K562 (cell line): Measurements from ENCODE around the gene SYNPO. TPM values are rescaled to one million over a fixed set of nuclear protein-coding genes. Genes with fewer than 3 reads are reported as not detected.
A peak's percentile ranks its signal among the peaks of the same experiment; 100 is the strongest.

ENCODE experiments used
- ATAC-seq: fragments of 200-7000 bp; cut with Tn5 transposase; 3 replicates; pipeline ENCODE4 v1.9.1; 2020; ENCODE audit warnings: moderate library complexity
- BruUV-seq: library from RNA; stranded (reverse); fragments of 400-500 nt; replicated peaks from 2 replicates; lab custom pipeline; 2021; lab: Mats Ljungman, UMichigan
- CTCF ChIA-PET: fragments of 300-600 bp; formaldehyde crosslinking; extraction: SDS; loops from one replicate; lab custom pipeline; 2021; ENCODE audit warnings: low intra/inter-chr PET ratio; lab: Yijun Ruan, JAX
- POLR2A ChIA-PET: fragments of 300-600, 350-650 bp; sonication (Branson Sonifier 250); formaldehyde crosslinking; extraction: SDS; loops from one replicate; lab custom pipeline; 2021; ENCODE audit warnings: antibody characterized with exemption, inconsistent platforms; lab: Yijun Ruan, JAX
- DNase-seq, 4 experiments: peaks; one replicate each; pipeline versions ENCODE4 v3.0.0 to v3.0.0-alpha.2; 2011 to 2018; ENCODE audit warnings: low spot score in 3 of 4, mixed read lengths in 3 of 4; ENCODE audit errors: extremely low read depth in 1 of 4
- FAIRE-seq: peaks from 2 replicates; lab custom pipeline; 2011; peaks lifted over from hg19 to GRCh38; lab: Jason Lieb, UNC
- H2AFZ ChIP-seq: 2 replicates; pipeline ENCODE4 v1.6.0; 2011; ENCODE audit warnings: low read depth, low read length, control low read depth, inconsistent platforms
- H3K27ac ChIP-seq: fragments of 200-600 bp; 3 replicates; pipeline ENCODE4 v1.8.0; 2011; ENCODE audit warnings: low read depth, mild to moderate bottlenecking, control low read depth, inconsistent platforms, low read length, moderate library complexity, mixed read lengths; ENCODE audit errors: extremely low read depth
- H3K27me3 ChIP-seq, 2 experiments: fragments of 300-600 bp in 1 of 2; 2 replicates in 1 of 2; 3 replicates in 1 of 2; pipeline versions ENCODE4 v1.6.0 to v1.8.0; 2011; ENCODE audit warnings: inconsistent platforms in 2 of 2, low read length in 2 of 2, mild to moderate bottlenecking in 1 of 2, mixed read lengths in 1 of 2, moderate library complexity in 1 of 2; ENCODE audit not compliant: control insufficient read depth in 2 of 2, insufficient read depth in 2 of 2
- H3K36me3 ChIP-seq: fragments of 300-600 bp; 3 replicates; pipeline ENCODE4 v1.8.0; 2011; ENCODE audit warnings: mild to moderate bottlenecking, low read length, inconsistent platforms; ENCODE audit not compliant: control insufficient read depth, insufficient read depth
- H3K4me1 ChIP-seq, 2 experiments: fragments of 200-600 bp in 1 of 2; replicated peaks in 1 of 2; 2 replicates in 1 of 2; 3 replicates in 1 of 2; pipeline versions ENCODE4 v1.5.1 to v1.8.0; 2011; ENCODE audit warnings: inconsistent platforms in 2 of 2, low read length in 2 of 2, mild to moderate bottlenecking in 1 of 2, mixed read lengths in 1 of 2, moderate library complexity in 1 of 2; ENCODE audit not compliant: control insufficient read depth in 2 of 2, insufficient read depth in 2 of 2
- H3K4me2 ChIP-seq: 2 replicates; pipeline ENCODE4 v1.6.1; 2011; ENCODE audit warnings: low read length, control low read depth, inconsistent platforms, mixed read lengths; ENCODE audit not compliant: insufficient read depth
- H3K4me3 ChIP-seq: fragments of 200-600 bp; sonication (generic), shearing (Covaris generic); 2 replicates; pipeline ENCODE4 v1.5.1; 2016; ENCODE audit warnings: control low read depth, inconsistent platforms
- H3K79me2 ChIP-seq: fragments of 200-600 bp; 3 replicates; pipeline ENCODE4 v1.8.0; 2011; ENCODE audit warnings: low read length, inconsistent platforms; ENCODE audit not compliant: control insufficient read depth, insufficient read depth
- H3K9ac ChIP-seq, 2 experiments: 2 replicates each; pipeline versions ENCODE4 v1.6.0 to v1.6.1; 2011; ENCODE audit warnings: low read depth in 2 of 2, low read length in 2 of 2, control low read depth in 1 of 2, inconsistent platforms in 1 of 2, mild to moderate bottlenecking in 1 of 2, mixed read lengths in 1 of 2; ENCODE audit not compliant: insufficient read depth in 1 of 2
- H3K9me1 ChIP-seq: one replicate; pipeline ENCODE4 v1.6.0; 2011; ENCODE audit warnings: inconsistent platforms, mild to moderate bottlenecking, low read length, moderate library complexity; ENCODE audit not compliant: control insufficient read depth, insufficient read depth
- H3K9me3 ChIP-seq: replicated peaks from 2 replicates; pipeline ENCODE4 v1.5.1; 2011; ENCODE audit warnings: low read depth, low read length, inconsistent platforms; ENCODE audit not compliant: control insufficient read depth, insufficient read depth
- H4K20me1 ChIP-seq: replicated peaks from 2 replicates; pipeline ENCODE4 v1.6.1; 2011; ENCODE audit warnings: low read length, inconsistent platforms, mixed read lengths; ENCODE audit not compliant: control insufficient read depth, insufficient read depth
- CHD1 ChIP-seq: fragments of 200-600 bp; sonication (generic); IDR thresholded peaks from one replicate; pipeline ENCODE4 v1.6.1; 2012; ENCODE audit warnings: mild to moderate bottlenecking, moderate library complexity, low read length, inconsistent platforms
- XRCC4 ChIP-seq: IDR thresholded peaks from one replicate; pipeline ENCODE4 v1.6.1; 2011; ENCODE audit not compliant: insufficient read depth, insufficient read length; ENCODE audit errors: extremely low read depth
- ZFX ChIP-seq: sonication (generic); formaldehyde crosslinking; IDR thresholded peaks from 2 replicates; pipeline ENCODE4 v1.8.0; 2022; ENCODE audit warnings: mild to moderate bottlenecking, missing genetic modification reagents, moderate library complexity
- WGBS: fragments of 100-300 bp; shearing (Covaris generic); methylation state at CpG from one replicate; pipeline ENCODE4 v1.1.6; 2016; ENCODE audit warnings: low coverage, mixed read lengths; ENCODE audit not compliant: insufficient coverage; ENCODE audit errors: missing lambda C conversion rate; 5-methylcytosine and 5-hydroxymethylcytosine counted together
- in situ Hi-C: fragments of 300-500 bp; cut with MboI; formaldehyde crosslinking; loops from 4 replicates; pipeline ENCODE4 v1.15.0; 2018; ENCODE audit warnings: inconsistent platforms, mixed read lengths
- intact Hi-C: fragments of 100-400 bp; cut with micrococcal nuclease; formaldehyde crosslinking; loops from 2 replicates; pipeline ENCODE4 v1.14.2; 2022
- polyA plus RNA-seq, 8 experiments: library from polyadenylated mRNA; depleted of rRNA in 4 of 8; stranded (reverse) in 5 of 8; unstranded in 3 of 8; fragments of >200 nt; fragmentation: Nextera tagmentation in 2 of 8; fragmentation: Illumina TruSeq in 1 of 8; extraction: Ambion mirVana in 2 of 8; extraction: Trizol in 1 of 8; gene quantifications; 2 replicates each; pipeline versions ENCODE4 v1.2.1 to v1.2.3, GENCODE V29; 2011 to 2014; ENCODE audit warnings: inconsistent platforms in 1 of 8, missing spikeins in 1 of 8
- total RNA-seq, 7 experiments: library from RNA; depleted of rRNA in 6 of 7; stranded (reverse); fragments of >200 nt in 6 of 7; fragmentation: Illumina TruSeq in 2 of 7; extraction: Trizol in 2 of 7; gene quantifications; 2 replicates each; pipeline versions ENCODE4 v1.2.1 to v1.2.3, GENCODE V29; 2011 to 2021; ENCODE audit warnings: low replicate concordance in 1 of 7
- TF ChIP-seq, protein P1 (sequence below): fragments of 200-800 bp; sonication (Bioruptor generic); IDR thresholded peaks from 2 replicates; pipeline ENCODE4 v1.6.1; 2017; ENCODE audit warnings: missing genetic modification characterization, missing compliant biosample characterization
- TF ChIP-seq, protein P2 (sequence below): sonication (generic); formaldehyde crosslinking; IDR thresholded peaks from 2 replicates; pipeline ENCODE4 v1.8.0; 2022; ENCODE audit warnings: mild to moderate bottlenecking, missing genetic modification reagents
- TF ChIP-seq, protein P3 (sequence below), 2 experiments: fragments of 450-650 bp in 1 of 2; sonication (generic) in 1 of 2; formaldehyde crosslinking in 1 of 2; IDR thresholded peaks; 2 replicates each; pipeline versions ENCODE4 v1.7.1 to v1.9.0; 2016 to 2022; ENCODE audit warnings: inconsistent platforms in 1 of 2, mild to moderate bottlenecking in 1 of 2, missing genetic modification reagents in 1 of 2
- TF ChIP-seq, protein P4 (sequence below): sonication (generic); formaldehyde crosslinking; IDR thresholded peaks from 2 replicates; pipeline ENCODE4 v1.8.0; 2022; ENCODE audit warnings: mild to moderate bottlenecking, missing genetic modification reagents

The SYNPO gene
- total and polyA plus RNA-seq, 9 of the 15 experiments (the other 6 are each of a cell fraction or from before 2014, with no cell fraction given), result 0.01 to 0.31 (median 0.03) TPM; not detected in 4

DNA sequence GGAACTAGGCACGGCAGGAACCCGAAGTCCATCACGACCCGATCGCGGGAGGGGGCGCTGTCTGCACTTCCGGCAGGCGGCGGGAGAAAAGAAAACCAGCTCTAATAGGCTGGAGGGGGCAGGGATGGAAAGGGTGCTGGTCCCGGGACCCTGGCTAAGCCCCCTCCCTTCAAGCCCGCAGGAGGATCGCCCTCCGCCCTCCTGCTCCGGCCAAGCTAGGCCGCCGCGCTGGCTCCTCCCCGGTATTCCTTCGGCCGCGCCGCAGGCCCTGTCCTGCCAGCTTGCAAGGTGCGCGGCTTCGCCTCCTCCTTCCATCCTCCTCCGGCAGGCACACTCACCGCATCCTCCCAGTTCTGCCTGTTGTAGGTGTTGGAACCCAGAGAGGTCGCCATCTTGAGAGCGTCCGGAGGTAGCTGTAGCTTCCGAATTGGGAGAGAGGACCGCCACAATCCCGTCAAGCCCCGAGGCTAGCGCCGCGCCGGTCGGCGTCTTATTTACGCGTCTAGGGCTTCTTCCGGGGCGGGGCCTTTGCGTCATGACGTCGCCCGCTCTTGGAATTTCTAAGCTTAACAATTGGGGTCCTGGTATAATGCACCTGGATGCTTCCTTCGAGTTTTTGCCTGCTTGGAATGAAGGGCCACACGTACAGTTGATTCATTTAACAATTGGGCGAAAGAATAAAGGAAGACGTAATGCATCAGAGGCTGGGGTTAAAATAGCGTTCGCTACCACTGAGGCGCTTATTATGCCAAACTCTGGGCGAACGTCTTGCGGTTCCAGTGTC is 60.3 kb downstream of the SYNPO start, which contains the start of gene RBM22:
Gene RBM22 (minus strand): TSS at position 469 of the 784 bp plus-strand sequence. CDS start 77 bp downstream, at position 392.
- H2AFZ ChIP-seq, result peak within 1 kb of the TSS; percentile 97
- DNase-seq, result peak; percentile 83 to 96 (median 84)
- WGBS, result 2% methylated on average over 50 of the region's 59 CpGs
- peaks cover 24% of the 10 kb centered on the region for H3K79me2 ChIP-seq
- peak; percentile 97 for ATAC-seq
- peak; percentile 93 for FAIRE-seq
- no peaks in the 10 kb centered on the region for H3K9me3 ChIP-seq
- H3K4me1 ChIP-seq, result peaks cover 0 to 20% of the 10 kb centered on the region in 2 experiments; a peak in 3 of 5 replicates
- no TSS peak for BruUV-seq
- H3K36me3 ChIP-seq, result peaks cover 40% of the 10 kb centered on the region
- CTCF ChIA-PET, result interaction anchor here (1.2 to 2.0 kb wide), 2 partner anchors 146 to 302 kb away, joined by 3 to 6 read pairs; no protein-coding TSS in a partner anchor
- peak within 1 kb of the TSS; percentile 87 for H3K4me3 ChIP-seq
- no peaks in the 10 kb centered on the region for H4K20me1 ChIP-seq
- peak within 1 kb of the TSS; percentile 93 to 98 for H3K9ac ChIP-seq
- no peaks in the 10 kb centered on the region for H3K27me3 ChIP-seq
- in situ Hi-C loops, result no loop called here
- POLR2A ChIA-PET, result interaction anchor here (0.5 to 2.2 kb wide), 22 partner anchors 8 to 1381 kb away, joined by 3 to 18 read pairs (median 4); partner anchors contain the start of genes DCTN4 and SMIM3
- no peaks in the 10 kb centered on the region for H3K9me1 ChIP-seq
- intact Hi-C loops, result loop anchor here (2.0 to 5.0 kb wide), 2 partner anchors 57 to 78 kb away; partner anchors contain the start of genes DCTN4 and SMIM3
- H3K27ac ChIP-seq, result peak within 1 kb of the TSS; percentile 90
- peak within 1 kb of the TSS; percentile 91 for H3K4me2 ChIP-seq
- TF ChIP-seq ZFX (CRISPR knock-in tag) (peak; percentile 96), CHD1 (peak; percentile 99), XRCC4 (no peak)
- TF ChIP-seq, protein P1, sequence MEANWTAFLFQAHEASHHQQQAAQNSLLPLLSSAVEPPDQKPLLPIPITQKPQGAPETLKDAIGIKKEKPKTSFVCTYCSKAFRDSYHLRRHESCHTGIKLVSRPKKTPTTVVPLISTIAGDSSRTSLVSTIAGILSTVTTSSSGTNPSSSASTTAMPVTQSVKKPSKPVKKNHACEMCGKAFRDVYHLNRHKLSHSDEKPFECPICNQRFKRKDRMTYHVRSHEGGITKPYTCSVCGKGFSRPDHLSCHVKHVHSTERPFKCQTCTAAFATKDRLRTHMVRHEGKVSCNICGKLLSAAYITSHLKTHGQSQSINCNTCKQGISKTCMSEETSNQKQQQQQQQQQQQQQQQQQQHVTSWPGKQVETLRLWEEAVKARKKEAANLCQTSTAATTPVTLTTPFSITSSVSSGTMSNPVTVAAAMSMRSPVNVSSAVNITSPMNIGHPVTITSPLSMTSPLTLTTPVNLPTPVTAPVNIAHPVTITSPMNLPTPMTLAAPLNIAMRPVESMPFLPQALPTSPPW (CRISPR knock-in tag), result no peak
- TF ChIP-seq, protein P2, sequence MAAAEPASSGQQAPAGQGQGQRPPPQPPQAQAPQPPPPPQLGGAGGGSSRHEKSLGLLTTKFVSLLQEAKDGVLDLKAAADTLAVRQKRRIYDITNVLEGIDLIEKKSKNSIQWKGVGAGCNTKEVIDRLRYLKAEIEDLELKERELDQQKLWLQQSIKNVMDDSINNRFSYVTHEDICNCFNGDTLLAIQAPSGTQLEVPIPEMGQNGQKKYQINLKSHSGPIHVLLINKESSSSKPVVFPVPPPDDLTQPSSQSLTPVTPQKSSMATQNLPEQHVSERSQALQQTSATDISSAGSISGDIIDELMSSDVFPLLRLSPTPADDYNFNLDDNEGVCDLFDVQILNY (CRISPR knock-in tag), result no peak
- TF ChIP-seq, protein P3, sequence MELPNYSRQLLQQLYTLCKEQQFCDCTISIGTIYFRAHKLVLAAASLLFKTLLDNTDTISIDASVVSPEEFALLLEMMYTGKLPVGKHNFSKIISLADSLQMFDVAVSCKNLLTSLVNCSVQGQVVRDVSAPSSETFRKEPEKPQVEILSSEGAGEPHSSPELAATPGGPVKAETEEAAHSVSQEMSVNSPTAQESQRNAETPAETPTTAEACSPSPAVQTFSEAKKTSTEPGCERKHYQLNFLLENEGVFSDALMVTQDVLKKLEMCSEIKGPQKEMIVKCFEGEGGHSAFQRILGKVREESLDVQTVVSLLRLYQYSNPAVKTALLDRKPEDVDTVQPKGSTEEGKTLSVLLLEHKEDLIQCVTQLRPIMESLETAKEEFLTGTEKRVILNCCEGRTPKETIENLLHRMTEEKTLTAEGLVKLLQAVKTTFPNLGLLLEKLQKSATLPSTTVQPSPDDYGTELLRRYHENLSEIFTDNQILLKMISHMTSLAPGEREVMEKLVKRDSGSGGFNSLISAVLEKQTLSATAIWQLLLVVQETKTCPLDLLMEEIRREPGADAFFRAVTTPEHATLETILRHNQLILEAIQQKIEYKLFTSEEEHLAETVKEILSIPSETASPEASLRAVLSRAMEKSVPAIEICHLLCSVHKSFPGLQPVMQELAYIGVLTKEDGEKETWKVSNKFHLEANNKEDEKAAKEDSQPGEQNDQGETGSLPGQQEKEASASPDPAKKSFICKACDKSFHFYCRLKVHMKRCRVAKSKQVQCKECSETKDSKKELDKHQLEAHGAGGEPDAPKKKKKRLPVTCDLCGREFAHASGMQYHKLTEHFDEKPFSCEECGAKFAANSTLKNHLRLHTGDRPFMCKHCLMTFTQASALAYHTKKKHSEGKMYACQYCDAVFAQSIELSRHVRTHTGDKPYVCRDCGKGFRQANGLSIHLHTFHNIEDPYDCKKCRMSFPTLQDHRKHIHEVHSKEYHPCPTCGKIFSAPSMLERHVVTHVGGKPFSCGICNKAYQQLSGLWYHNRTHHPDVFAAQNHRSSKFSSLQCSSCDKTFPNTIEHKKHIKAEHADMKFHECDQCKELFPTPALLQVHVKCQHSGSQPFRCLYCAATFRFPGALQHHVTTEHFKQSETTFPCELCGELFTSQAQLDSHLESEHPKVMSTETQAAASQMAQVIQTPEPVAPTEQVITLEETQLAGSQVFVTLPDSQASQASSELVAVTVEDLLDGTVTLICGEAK (IDR thresholded peaks at IDR 0.05), result peak; percentile 79
- TF ChIP-seq, protein P3 (CRISPR knock-in tag; IDR thresholded peaks at IDR 0.05), result no peak
- TF ChIP-seq, protein P4, sequence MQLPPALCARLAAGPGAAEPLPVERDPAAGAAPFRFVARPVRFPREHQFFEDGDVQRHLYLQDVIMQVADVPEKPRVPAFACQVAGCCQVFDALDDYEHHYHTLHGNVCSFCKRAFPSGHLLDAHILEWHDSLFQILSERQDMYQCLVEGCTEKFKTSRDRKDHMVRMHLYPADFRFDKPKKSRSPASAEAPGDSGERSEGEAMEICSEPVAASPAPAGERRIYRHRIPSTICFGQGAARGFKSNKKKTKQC (CRISPR knock-in tag), result peak; percentile 71; the same call in 1 of the 2 replicates
